HG03558 (cell line): ENCODE results near the gene TMEM231.
"Not testable (repeated sequence)": the region's sequence is repeated elsewhere in the genome, so short reads cannot be mapped to it uniquely, and the experiment has no call there.

Experiments
- ATAC-seq: cut with Tn5 transposase; IDR thresholded peaks from one replicate; pipeline ENCODE4 v1.9.1; 2021; ENCODE audit warnings: moderate number of reproducible peaks; ENCODE audit not compliant: unreplicated experiment; ENCODE audit errors: extremely low read depth

TMEM231 gene

GRCh38 chr16:75535211-75535843, 20.7 kb downstream of the TMEM231 start:
- no peak for ATAC-seq

DNA sequence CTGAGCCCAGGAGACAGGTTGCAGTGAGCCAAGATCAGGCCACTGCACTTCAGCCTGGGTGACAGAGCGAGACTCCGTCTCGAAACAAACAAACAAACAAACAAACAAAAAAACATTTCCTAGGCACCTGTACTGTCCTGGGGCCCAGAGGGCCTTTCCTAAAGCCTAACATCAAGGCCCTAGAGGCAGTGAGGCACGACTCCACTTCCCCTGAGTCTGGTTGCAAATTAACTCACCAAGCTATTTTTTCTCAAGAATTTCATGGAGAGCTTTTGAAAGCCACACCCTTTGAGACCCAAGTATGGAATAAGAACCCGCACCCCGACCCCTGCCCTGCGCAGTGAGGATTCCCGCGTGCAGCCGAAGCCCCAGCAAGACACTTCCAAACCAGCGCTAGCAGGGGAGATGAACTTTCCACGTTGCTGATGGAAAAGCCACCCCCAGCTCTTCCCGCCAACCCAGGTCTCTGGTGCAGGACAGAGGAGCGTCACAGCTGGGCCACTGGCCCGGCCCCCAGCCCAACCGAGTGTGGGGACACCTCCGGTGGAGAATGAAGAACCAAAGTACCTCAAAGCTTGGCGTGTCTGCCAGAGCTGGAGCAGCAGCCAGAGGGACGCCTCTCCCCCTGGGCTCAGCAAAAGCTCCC, 21.4 kb downstream of the TMEM231 start:
- ATAC-seq, result no peak

DNA sequence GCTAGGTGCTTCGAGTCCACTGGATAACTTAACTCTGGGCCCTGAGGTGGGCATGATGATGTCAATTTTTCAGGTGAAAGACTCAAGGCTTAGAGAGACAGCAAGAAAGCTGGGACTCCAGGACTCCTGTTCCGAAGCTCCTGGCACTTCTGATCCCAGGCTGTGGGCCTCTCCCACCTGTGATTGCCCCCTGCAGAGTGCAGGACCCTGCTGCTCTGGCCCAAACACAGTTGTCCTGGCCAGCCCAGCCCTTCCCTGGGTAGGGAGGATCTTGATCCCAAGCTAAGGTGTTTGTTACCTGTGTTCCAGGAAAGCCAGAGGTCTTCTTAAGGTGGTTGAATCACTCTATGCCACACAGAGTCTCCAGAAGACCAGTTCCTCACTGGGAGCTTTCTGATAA, 23.3 kb downstream of the TMEM231 start:
- ATAC-seq, result no peak

- ATAC-seq, result no peak
These were observed 23.8 kb downstream of the TMEM231 start for GRCh38 chr16:75532142-75532765.

DNA sequence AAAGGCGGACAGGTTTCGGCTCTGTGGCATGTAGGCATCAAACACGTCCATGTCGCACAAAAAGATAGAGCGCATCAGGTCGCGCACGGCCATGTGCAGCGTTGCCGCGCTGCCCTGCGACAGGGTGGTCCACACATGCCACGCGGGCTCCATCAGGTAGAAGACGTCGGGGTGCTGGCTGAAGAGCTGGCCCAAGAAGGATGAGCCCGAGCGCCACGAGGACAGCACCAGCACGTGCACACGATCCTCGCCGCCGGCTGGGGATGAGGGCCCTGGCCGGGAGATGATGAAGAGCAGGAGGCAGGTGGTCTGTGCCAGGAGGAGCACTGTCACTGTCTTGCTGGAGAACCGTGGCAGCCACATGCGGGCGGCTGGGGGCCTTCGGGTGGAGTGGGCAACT, 26.1 kb downstream of the TMEM231 start:
- ATAC-seq, result no peak

- ATAC-seq, result no peak
These were observed 26.8 kb downstream of the TMEM231 start for GRCh38 chr16:75529056-75529905.

DNA sequence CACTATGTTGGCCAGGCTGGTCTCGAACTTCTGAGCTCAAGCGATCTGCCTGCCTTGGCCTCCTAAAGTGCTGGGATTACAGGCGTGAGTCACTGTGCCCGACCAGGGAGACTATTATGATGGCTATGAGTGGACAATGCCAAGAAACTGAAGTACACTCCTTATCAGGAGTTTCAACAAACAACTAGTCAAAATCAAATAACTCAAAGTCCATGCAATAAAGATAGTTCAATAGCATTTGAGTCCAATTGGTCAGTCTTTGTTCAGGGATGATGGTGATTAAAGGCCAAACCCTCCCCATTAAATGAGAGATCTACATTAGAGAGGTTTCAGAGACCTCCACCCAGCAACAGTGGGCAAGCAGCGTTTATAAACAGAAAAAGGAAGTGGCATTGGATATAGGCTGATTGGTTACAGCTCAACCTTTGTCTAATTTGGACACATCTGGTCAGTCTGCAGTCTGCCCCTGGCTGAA, 28.2 kb downstream of the TMEM231 start:
- ATAC-seq, result no peak

DNA sequence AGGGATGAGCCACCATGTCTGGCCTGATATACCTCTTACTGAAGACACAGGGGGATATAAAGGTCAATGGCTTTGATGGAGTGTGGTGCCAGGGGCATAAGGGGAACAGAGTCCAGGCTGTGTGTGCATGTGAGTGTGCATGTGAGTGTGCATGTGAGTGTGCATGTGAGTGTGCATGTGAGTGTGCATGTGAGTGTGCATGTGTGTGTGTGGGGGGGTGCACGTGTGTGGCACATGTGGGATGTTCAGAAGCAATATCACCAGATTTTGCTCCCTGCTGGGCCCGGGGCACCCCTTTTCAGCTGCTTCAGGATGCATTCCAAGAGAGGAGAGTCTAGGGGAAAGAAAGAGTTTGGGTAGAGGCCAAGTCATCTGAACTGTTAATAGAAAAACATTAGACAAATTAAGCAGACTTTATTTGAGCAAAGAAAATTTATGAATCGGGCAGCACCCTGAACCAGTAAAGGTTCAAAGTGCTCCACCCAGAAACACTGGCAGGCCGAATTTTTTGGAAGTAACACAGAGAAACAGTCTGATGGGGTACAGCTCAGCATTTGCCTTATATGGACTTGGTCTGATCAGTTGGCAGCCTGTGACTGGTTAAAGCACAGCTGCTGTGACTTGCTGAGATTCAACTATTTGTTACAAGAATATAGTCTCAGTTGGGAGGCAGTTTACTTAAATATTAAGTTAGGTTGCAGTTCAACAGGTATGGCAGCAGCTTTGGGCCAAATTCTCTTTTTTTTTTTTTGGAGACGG, 29.8 kb downstream of the TMEM231 start:
- ATAC-seq, result no peak

GRCh38 chr16:75519175-75519574, 36.9 kb downstream of the TMEM231 start:
- no peak for ATAC-seq

- ATAC-seq, result not testable (repeated sequence)
These were observed 39.7 kb downstream of the TMEM231 start for GRCh38 chr16:75516189-75516966.

DNA sequence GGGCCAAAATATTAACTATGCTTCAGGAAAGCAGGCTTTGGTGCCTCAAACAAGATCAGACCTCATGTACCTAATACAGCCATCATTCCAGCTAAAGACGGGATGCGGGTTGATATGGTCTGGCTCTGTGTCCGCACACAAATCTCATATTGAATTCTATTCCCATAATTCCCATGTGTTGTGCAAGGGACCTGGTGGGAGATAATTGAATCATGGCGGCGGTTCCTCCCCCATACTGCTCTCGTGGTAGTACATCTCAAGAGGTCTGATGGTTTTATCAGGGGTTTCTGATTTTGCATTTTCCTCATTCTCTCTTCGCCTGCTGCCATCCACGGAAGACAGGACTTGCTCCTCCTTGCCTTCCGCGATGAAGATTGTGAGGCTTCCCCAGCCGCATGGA, 41.8 kb downstream of the TMEM231 start:
- no peak for ATAC-seq

DNA sequence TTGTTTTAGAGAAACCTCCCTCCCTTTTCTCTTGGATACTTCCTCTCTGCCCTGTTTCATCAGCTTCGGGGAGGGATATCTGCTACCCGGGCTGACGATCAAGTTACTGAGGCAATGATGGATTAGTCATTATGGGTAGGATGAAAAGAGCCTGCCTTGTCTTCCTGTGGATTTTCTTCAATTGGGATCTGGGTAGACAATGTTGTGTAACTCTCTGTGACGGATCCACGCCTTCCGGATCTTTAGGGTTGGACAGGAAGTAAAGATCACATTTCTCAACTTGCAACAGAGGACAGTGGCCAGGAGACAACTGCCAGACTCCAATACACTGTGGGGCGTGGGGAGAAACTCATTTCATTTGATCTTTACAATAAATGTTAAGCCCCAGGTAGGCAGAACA, 49.5 kb downstream of the TMEM231 start:
- ATAC-seq, result no peak

DNA sequence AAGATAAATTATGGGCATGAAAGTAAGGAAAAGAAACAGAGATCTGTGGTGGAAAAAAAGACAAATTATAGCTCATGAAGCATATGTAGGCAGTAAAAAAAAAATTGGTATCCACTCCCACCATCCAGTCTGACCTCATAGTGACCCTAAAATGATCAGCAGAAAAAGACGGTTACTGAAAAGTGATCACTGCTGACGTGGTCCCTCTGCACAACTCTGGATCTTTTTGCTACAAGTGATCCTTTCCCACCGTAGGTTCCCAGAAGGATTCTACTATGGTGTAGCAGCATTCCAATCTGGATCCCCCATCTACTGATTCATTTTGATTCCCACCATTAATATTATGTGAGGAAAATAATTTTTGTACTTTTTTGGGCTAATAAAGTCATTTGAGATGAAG, 49.9 kb downstream of the TMEM231 start:
- ATAC-seq, result no peak

DNA sequence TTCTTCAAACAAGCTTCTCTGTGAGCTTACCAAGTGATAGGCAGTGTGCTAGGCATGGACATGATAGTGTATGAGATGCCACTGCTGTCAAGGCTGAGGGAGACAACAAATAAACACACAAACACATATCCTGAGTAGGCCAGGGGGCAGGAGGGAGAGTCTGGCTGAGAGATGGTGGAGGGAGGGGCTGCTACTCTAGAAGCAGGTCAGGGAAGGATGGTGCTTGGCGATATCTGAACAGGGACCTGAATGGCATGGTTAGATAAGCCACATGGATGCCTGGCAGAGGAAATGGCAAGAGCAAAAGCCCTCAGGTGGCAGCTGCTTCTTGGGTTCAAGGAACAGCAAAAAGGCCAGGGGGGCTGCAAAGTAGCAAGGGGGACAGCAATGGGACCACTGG, 52.3 kb downstream of the TMEM231 start:
- ATAC-seq, result no peak

DNA sequence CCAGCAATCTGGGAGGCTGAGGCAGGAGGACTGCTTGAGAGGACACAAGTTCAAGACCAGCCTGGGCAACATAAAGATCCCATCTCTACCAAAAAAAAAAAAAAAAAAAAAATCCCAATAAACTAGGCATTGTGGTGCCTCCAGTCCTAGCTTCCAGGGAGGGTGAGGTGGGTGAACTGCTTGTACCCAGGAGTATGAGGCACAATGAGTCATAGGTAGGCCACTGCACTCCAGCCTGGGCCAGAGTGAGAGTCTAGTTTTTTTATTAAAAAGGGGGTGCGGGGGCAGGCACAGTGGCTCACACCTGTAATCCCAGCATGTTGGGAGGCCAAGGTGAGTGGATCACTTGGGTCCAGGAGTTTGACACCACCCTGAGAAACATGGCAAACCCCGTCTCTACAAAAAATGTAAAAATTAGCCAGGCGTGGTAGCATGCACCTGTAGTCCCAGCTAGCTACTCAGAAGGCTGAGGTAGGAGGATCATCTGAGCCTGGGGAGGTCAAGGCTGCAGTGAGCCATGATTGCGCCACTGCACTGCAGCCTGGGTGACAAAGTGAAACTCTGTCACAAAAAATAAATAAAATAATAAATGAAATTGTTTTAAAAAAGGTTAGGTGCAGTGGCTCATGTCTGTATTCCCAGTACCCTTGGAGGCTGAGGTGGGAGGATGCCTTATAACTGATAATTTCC, 53.0 kb downstream of the TMEM231 start:
- ATAC-seq, result no peak

DNA sequence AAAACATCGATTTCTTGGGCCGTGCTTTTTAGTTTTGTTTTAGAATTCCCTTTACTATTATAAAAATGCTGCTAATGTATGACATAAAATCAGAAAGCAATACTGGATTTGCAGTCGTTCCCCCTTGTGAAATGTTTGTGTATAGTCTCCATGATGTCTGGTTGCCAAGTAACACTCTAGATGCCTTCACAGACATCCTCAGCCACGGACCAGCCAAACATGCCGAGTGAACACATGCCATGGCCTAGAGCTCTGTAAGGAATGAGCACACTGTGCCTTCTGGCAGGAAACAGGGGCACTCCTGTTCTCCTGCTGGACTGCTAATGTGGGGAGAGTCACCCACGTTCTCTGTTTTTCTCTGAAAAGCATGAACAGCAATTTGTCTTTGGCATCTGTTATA, 54.2 kb downstream of the TMEM231 start:
- not testable (repeated sequence) for ATAC-seq

DNA sequence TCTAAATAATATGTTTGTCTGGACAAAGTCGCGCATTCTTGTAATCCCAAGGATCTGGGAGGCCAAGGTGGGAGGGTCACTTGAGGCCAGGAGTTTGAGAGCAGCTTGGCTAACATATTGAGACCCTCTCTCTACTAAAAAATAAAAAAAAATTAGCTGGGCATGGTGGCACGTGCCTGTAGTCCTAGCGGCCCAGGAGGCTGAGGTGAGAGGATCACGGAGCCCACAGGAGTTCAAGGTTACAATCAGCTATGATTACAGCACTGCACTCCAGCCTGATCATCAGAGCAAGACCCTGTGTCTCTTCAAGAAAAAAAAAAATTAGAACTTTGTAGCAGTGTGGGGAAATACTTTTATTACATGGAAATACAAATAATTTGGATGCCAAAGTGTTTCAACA, 54.7 kb downstream of the TMEM231 start:
- ATAC-seq, result no peak

- ATAC-seq, result not testable (repeated sequence)
These were observed 57.3 kb downstream of the TMEM231 start for GRCh38 chr16:75498605-75499322.
